Activated CD4-positive, alpha-beta T cell treated with anti-CD3 and anti-CD28 coated beads, Interleukin-2, amount 10 ng/mL, durations not matched to agents 7 days and 5 days (primary cell): Measurements from ENCODE around the gene ANKRD22. TPM values are rescaled to one million over a fixed set of nuclear protein-coding genes. Genes with fewer than 3 reads are reported as not detected.
A peak's percentile ranks its signal among the peaks of the same experiment; 100 is the strongest.
"Not testable (repeated sequence)": the region's sequence is repeated elsewhere in the genome, so short reads cannot be mapped to it uniquely, and the experiment has no call there.

Source experiments
- CTCF ChIA-PET: fragments of 350-600 bp; sonication (Branson Sonifier 250); formaldehyde crosslinking; loops from one replicate; lab custom pipeline; 2021; ENCODE audit warnings: antibody characterized with exemption; lab: Charles Lee
- POLR2A ChIA-PET: fragments of 350-600 bp; sonication (Branson Sonifier 250); formaldehyde crosslinking; loops from one replicate; lab custom pipeline; 2021; ENCODE audit warnings: antibody characterized with exemption; lab: Charles Lee
- DNase-seq: peaks from one replicate; pipeline ENCODE4 v3.0.0-alpha.2; 2020
- H3K27ac Mint-ChIP-seq: one replicate; pipeline ENCODE4 v1.8.0; 2021; ENCODE audit warnings: mild to moderate bottlenecking, moderate library complexity, mixed read lengths
- H3K27me3 Mint-ChIP-seq: one replicate; pipeline ENCODE4 v1.8.0; 2021; ENCODE audit warnings: mixed read lengths
- H3K36me3 Mint-ChIP-seq: one replicate; pipeline ENCODE4 v1.8.0; 2021; ENCODE audit warnings: low read depth, mixed read lengths
- H3K4me1 Mint-ChIP-seq: one replicate; pipeline ENCODE4 v1.8.0; 2021; ENCODE audit warnings: mixed read lengths
- H3K4me3 Mint-ChIP-seq: one replicate; pipeline ENCODE4 v1.8.0; 2021; ENCODE audit warnings: mild to moderate bottlenecking, moderate library complexity, mixed read lengths
- H3K9me3 Mint-ChIP-seq: one replicate; pipeline ENCODE4 v1.8.0; 2021; ENCODE audit warnings: mixed read lengths
- total RNA-seq, 2 experiments: library from RNA; stranded (reverse); gene quantifications; one replicate each; pipeline ENCODE4 v1.2.3, GENCODE V29; 2021

The ANKRD22 gene
- total RNA-seq, 2 experiments from 2014 or later, result 0.17 to 0.48 TPM

DNA sequence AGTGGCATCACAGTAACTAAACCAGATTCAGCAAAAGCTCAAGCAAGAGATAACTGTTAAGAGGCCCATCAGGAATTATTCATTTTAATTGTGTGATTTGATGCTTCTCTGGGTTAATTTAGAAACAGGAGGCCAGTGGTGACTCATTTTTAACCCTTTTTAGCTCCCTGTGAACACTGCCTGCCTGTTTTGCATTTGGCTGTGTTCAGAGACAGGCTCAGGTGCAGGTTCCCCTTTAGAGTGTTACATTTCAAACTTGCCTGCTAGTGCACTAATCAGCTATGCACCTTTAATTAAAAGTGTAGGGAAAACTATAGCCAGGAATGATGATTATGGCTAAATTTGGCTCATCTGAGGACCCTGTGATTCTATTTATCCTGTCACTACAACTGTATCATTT is 34.9 kb upstream of the ANKRD22 start:
- Mint-ChIP-seq H3K9me3 (no peaks in the 10 kb centered on the region), H3K4me1 (peaks cover 77% of the 10 kb centered on the region), H3K4me3 (no peak overlapping the region), H3K27ac (no peak overlapping the region), H3K27me3 (no peaks in the 10 kb centered on the region), H3K36me3 (peaks cover 52% of the 10 kb centered on the region)
- POLR2A ChIA-PET, result interaction anchor here (1.6 kb wide), 1 partner anchor 115 kb away, joined by 5 read pairs; no protein-coding TSS in a partner anchor
- no peak for DNase-seq
- CTCF ChIA-PET, result interaction anchor here (0.7 to 1.6 kb wide), 4 partner anchors 9 to 52 kb away, joined by 3 to 5 read pairs (median 4); no protein-coding TSS in a partner anchor

- H3K4me1 Mint-ChIP-seq, result peaks cover 76% of the 10 kb centered on the region
- no peaks in the 10 kb centered on the region for H3K27me3 Mint-ChIP-seq
- no peak for DNase-seq
- H3K36me3 Mint-ChIP-seq, result peaks cover 47% of the 10 kb centered on the region
- H3K4me3 Mint-ChIP-seq, result peak overlapping the region; percentile 92
- H3K9me3 Mint-ChIP-seq, result peaks cover 1% of the 10 kb centered on the region
- peak overlapping the region; percentile 46 for H3K27ac Mint-ChIP-seq
- ChIA-PET POLR2A (no interaction called here), CTCF (interaction anchor here (1.3 kb wide), 1 partner anchor 14 kb away, joined by 3 read pairs; no protein-coding TSS in a partner anchor)
These were observed 31.8 kb upstream of the ANKRD22 start for GRCh38 chr10:88883448-88883809.

- Mint-ChIP-seq H3K4me3 (peak overlapping the region; percentile 92), H3K4me1 (peaks cover 76% of the 10 kb centered on the region), H3K27ac (peak overlapping the region; percentile 73), H3K36me3 (peaks cover 45% of the 10 kb centered on the region)
- POLR2A ChIA-PET, H3K27me3 Mint-ChIP-seq, DNase-seq, H3K9me3 Mint-ChIP-seq: not testable (repeated sequence)
- CTCF ChIA-PET, result interaction anchor here (1.3 kb wide), 1 partner anchor 14 kb away, joined by 3 read pairs; no protein-coding TSS in a partner anchor
These were observed 31.2 kb upstream of the ANKRD22 start for GRCh38 chr10:88882646-88883447.

GRCh38 chr10:88881922-88882645 is 30.4 kb upstream of the ANKRD22 start:
- CTCF ChIA-PET, result interaction anchor here (0.6 to 1.3 kb wide), 3 partner anchors 13 to 116 kb away, joined by 3 read pairs; no protein-coding TSS in a partner anchor
- H3K4me1 Mint-ChIP-seq, result peaks cover 81% of the 10 kb centered on the region
- DNase-seq, result no peak
- H3K9me3 Mint-ChIP-seq, result peaks cover 9% of the 10 kb centered on the region
- POLR2A ChIA-PET, result interaction anchor here (0.7 kb wide), 1 partner anchor 496 kb away, joined by 3 read pairs; no protein-coding TSS in a partner anchor
- no peaks in the 10 kb centered on the region for H3K27me3 Mint-ChIP-seq
- peak overlapping the region; percentile 92 for H3K4me3 Mint-ChIP-seq
- peak overlapping the region; percentile 96 for H3K27ac Mint-ChIP-seq
- H3K36me3 Mint-ChIP-seq, result peaks cover 44% of the 10 kb centered on the region

- ChIA-PET CTCF (interaction anchor here (0.6 to 1.0 kb wide), 2 partner anchors 76 to 117 kb away, joined by 3 read pairs; no protein-coding TSS in a partner anchor), POLR2A (interaction anchor here (0.7 kb wide), 1 partner anchor 496 kb away, joined by 3 read pairs; no protein-coding TSS in a partner anchor)
- no peak for DNase-seq
- H3K27me3 Mint-ChIP-seq, result no peaks in the 10 kb centered on the region
- H3K9me3 Mint-ChIP-seq, result peaks cover 15% of the 10 kb centered on the region
- H3K27ac Mint-ChIP-seq, result peak overlapping the region; percentile 96
- peak overlapping the region; percentile 92 for H3K4me3 Mint-ChIP-seq
- peaks cover 44% of the 10 kb centered on the region for H3K36me3 Mint-ChIP-seq
- H3K4me1 Mint-ChIP-seq, result peaks cover 81% of the 10 kb centered on the region
These were observed 29.7 kb upstream of the ANKRD22 start for GRCh38 chr10:88881320-88881719.

DNA sequence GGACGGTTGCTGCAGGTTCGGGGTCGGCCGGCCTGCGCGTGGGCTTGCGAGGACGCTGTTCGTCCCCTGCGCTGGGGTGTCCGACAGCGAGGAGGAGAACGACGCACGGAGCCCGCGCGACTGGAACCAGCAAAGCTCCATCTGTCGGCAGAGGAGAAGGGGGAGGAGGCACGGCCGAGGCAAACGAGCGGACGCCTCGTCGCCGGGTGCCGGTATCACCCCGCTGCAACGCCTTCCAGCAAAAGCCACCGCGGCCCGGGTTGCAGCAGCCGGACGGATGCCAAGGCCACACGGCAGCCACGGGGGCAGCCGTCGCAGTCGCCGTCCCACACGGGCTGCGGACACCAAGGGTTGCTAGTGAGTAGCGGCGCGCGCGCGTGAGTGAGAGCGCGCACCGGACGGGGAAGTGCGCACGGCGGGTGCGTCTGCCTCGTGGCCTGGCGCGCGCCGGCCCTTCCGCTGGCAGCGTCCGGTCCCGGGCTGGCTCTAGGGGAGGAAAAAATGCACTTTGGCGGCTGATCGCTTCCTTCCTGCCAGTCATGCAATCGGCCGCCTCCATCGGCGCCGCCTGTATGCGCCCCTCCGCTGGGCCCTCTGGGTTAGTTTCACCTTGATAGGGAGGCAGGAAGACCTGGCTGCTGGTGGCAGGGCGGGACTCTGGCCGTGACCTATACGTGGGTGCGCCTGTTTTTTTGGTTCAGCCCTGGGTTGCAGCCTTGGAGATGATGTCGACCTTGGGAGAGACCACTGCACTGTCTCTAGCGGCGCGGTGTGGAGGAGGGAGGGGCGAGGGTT is 28.8 kb upstream of the ANKRD22 start:
- Mint-ChIP-seq H3K36me3 (peaks cover 42% of the 10 kb centered on the region), H3K4me1 (peaks cover 75% of the 10 kb centered on the region), H3K4me3 (peak overlapping the region; percentile 92), H3K27ac (peak overlapping the region; percentile 96), H3K9me3 (peaks cover 15% of the 10 kb centered on the region), H3K27me3 (no peaks in the 10 kb centered on the region)
- peak; percentile 81 for DNase-seq
- POLR2A ChIA-PET, result no interaction called here
- CTCF ChIA-PET, result interaction anchor here (1.2 to 1.5 kb wide), 5 partner anchors 10 to 44 kb away, joined by 3 to 7 read pairs (median 5); no protein-coding TSS in a partner anchor

- peaks cover 68% of the 10 kb centered on the region for H3K4me1 Mint-ChIP-seq
- peak; percentile 85 for DNase-seq
- ChIA-PET CTCF (interaction anchor here (1.2 to 1.5 kb wide), 5 partner anchors 9 to 44 kb away, joined by 3 to 7 read pairs (median 5); no protein-coding TSS in a partner anchor), POLR2A (interaction anchor here (0.8 kb wide), 1 partner anchor 9 kb away, joined by 3 read pairs; no protein-coding TSS in a partner anchor)
- H3K36me3 Mint-ChIP-seq, result peaks cover 35% of the 10 kb centered on the region
- peaks cover under 1% of the 10 kb centered on the region for H3K27me3 Mint-ChIP-seq
- peak within 1 kb of the TSS; percentile 96 for H3K27ac Mint-ChIP-seq
- H3K9me3 Mint-ChIP-seq, result peaks cover 15% of the 10 kb centered on the region
- H3K4me3 Mint-ChIP-seq, result peak within 1 kb of the TSS; percentile 92
These were observed 28.1 kb upstream of the ANKRD22 start, which contains the start of gene STAMBPL1 for GRCh38 chr10:88879534-88880281. TSS of gene STAMBPL1 (plus strand) at chr10:88880245. CDS start at chr10:88901709, 21,464 bp downstream.

DNA sequence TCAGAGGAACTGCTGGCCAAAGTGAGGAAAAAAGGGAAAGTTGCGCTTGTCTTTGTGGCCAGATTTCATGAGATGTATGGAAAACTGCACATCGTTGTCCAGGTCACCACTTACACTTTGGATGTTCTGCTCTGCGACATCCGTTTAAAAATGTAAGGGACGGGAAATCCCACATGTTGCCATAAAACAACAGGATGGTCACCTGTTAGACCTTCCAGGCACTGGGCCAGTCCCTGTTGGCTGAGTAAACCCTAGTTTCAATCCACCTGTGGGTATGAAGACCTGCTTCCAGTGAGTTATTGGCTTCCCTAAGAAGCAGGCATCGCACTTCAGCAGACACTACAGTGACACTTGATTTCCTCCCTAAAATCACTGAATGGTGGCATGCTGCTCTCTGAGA is 25.7 kb upstream of the ANKRD22 start:
- no peak for DNase-seq
- Mint-ChIP-seq H3K4me3 (no peak overlapping the region), H3K9me3 (peaks cover 15% of the 10 kb centered on the region), H3K4me1 (peaks cover 43% of the 10 kb centered on the region), H3K27ac (no peak overlapping the region), H3K27me3 (peaks cover 2% of the 10 kb centered on the region), H3K36me3 (peaks cover 17% of the 10 kb centered on the region)
- CTCF ChIA-PET, result interaction anchor here (1.0 to 1.7 kb wide), 4 partner anchors 11 to 40 kb away, joined by 3 to 5 read pairs (median 3); no protein-coding TSS in a partner anchor
- POLR2A ChIA-PET, result interaction anchor here (0.7 kb wide), 1 partner anchor 43 kb away, joined by 3 read pairs; no protein-coding TSS in a partner anchor

DNA sequence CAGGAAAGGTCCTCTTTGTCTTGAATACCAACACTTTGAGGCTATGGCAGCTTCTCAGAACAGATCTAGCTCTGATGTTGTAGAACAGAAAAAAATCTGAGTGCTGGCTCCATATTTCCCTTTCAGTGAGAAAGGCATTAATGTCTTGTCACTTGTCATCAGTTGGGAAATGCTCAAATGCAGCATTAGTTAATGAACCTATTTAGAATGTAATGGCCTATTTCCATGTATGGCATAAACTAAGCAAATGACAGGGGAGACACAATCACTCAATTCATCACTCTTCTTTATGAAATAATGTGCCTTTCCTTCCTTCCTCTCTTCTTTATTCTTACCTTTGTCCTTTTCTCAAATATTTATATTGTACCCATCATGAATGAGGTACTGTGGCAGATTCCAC is 23.4 kb upstream of the ANKRD22 start:
- POLR2A ChIA-PET, result no interaction called here
- no peak for DNase-seq
- CTCF ChIA-PET, result no interaction called here
- Mint-ChIP-seq H3K4me3 (no peak overlapping the region), H3K27me3 (peaks cover 5% of the 10 kb centered on the region), H3K9me3 (peaks cover 15% of the 10 kb centered on the region), H3K36me3 (peaks cover 8% of the 10 kb centered on the region), H3K27ac (no peak overlapping the region), H3K4me1 (peaks cover 35% of the 10 kb centered on the region)

DNA sequence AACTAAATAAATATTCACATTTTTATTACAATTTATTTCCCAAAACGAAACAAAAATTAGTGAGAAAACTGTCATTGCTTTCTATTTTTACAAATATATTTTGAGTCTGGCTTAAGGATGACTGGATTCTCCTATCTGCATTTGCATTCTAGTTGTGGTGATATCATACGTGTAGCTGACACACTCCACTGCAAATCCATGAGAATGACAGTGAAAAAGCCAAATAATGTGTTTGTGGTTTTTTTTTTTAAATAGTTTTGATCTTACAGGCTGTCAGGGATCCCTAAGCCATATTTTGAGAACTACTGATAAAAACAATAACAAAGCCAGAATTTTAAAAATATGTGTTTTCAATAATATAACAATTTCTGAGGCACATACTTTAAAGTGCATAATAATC is 22.6 kb upstream of the ANKRD22 start:
- no peak for DNase-seq
- Mint-ChIP-seq H3K27me3 (peaks cover 5% of the 10 kb centered on the region), H3K4me3 (no peak overlapping the region), H3K36me3 (peaks cover 8% of the 10 kb centered on the region), H3K9me3 (peaks cover 15% of the 10 kb centered on the region), H3K27ac (no peak overlapping the region), H3K4me1 (peaks cover 29% of the 10 kb centered on the region)
- CTCF ChIA-PET, result no interaction called here
- POLR2A ChIA-PET, result no interaction called here

- ChIA-PET POLR2A (no interaction called here), CTCF (no interaction called here)
- H3K9me3 Mint-ChIP-seq, result peaks cover 15% of the 10 kb centered on the region
- H3K4me1 Mint-ChIP-seq, result peaks cover 24% of the 10 kb centered on the region
- peaks cover 8% of the 10 kb centered on the region for H3K36me3 Mint-ChIP-seq
- DNase-seq, result no peak
- peaks cover 5% of the 10 kb centered on the region for H3K27me3 Mint-ChIP-seq
- no peak overlapping the region for H3K4me3 Mint-ChIP-seq
- no peak overlapping the region for H3K27ac Mint-ChIP-seq
These were observed 22.1 kb upstream of the ANKRD22 start for GRCh38 chr10:88873757-88874156.
